SK-N-SH treated with all-trans-retinoic acid at 6 μM for 48 hours (cell line): Measurements from ENCODE around the gene DNMBP.

Source experiments
- ATAC-seq: fragments of 200-7000 bp; cut with Tn5 transposase; 3 replicates; pipeline ENCODE4 v1.9.1; 2020; ENCODE audit warnings: mild to moderate bottlenecking, moderate library complexity
- ARNTL ChIP-seq: fragments of 450-650 bp; formaldehyde crosslinking; IDR thresholded peaks from 2 replicates; pipeline ENCODE4 v1.5.0; 2020; ENCODE audit warnings: low read depth, mild to moderate bottlenecking, moderate library complexity, borderline replicate concordance
- BACH2 ChIP-seq: fragments of 250-450 bp; sonication (Bioruptor Pico); IDR thresholded peaks from 2 replicates; pipeline ENCODE4 v1.9.0; 2021; ENCODE audit warnings: mild to moderate bottlenecking, borderline replicate concordance
- CREB5 ChIP-seq: fragments of 250-450 bp; sonication (Bioruptor Pico); IDR thresholded peaks from 2 replicates; pipeline ENCODE4 v1.5.1; 2020; ENCODE audit warnings: low read depth, mild to moderate bottlenecking, moderate library complexity
- CSDC2 ChIP-seq: fragments of 250-450 bp; sonication (Bioruptor Pico); IDR thresholded peaks from 2 replicates; pipeline ENCODE4 v1.5.0; 2020; ENCODE audit warnings: mild to moderate bottlenecking, moderate library complexity
- CSRNP3 ChIP-seq: fragments of 250-450 bp; sonication (Bioruptor Pico); IDR thresholded peaks from 2 replicates; pipeline ENCODE4 v1.5.1; 2021; ENCODE audit warnings: mild to moderate bottlenecking, moderate library complexity
- ESRRG ChIP-seq: fragments of 250-450 bp; sonication (Bioruptor Pico); IDR thresholded peaks from 2 replicates; pipeline ENCODE4 v1.6.1; 2021; ENCODE audit warnings: mild to moderate bottlenecking
- GLIS3 ChIP-seq: fragments of 250-450 bp; sonication (Bioruptor Pico); IDR thresholded peaks from 2 replicates; pipeline ENCODE4 v1.5.0; 2020; ENCODE audit warnings: mild to moderate bottlenecking, moderate library complexity
- ISL1 ChIP-seq: fragments of 250-450 bp; sonication (Bioruptor Pico); IDR thresholded peaks from 2 replicates; pipeline ENCODE4 v2.1.2; 2022; ENCODE audit warnings: mild to moderate bottlenecking, moderate library complexity
- OSR1 ChIP-seq: fragments of 250-450 bp; sonication (Bioruptor Pico); IDR thresholded peaks from 2 replicates; pipeline ENCODE4 v1.8.0; 2022; ENCODE audit warnings: moderate library complexity, mild to moderate bottlenecking, inconsistent platforms
- PATZ1 ChIP-seq: fragments of 250-450 bp; sonication (Bioruptor Pico); IDR thresholded peaks from 2 replicates; pipeline ENCODE4 v1.8.0; 2020; ENCODE audit warnings: mild to moderate bottlenecking, moderate library complexity, borderline replicate concordance
- POU6F1 ChIP-seq: fragments of 250-450 bp; sonication (Bioruptor Pico); IDR thresholded peaks from 2 replicates; pipeline ENCODE4 v1.8.0; 2021; ENCODE audit warnings: low read depth, mild to moderate bottlenecking, moderate library complexity, borderline replicate concordance
- PPARA ChIP-seq: fragments of 250-450 bp; sonication (Bioruptor Pico); IDR thresholded peaks from 2 replicates; pipeline ENCODE4 v1.5.0; 2020; ENCODE audit warnings: mild to moderate bottlenecking, borderline replicate concordance
- RARB ChIP-seq: fragments of 250-450 bp; sonication (Bioruptor Pico); IDR thresholded peaks from 2 replicates; pipeline ENCODE4 v1.8.0; 2021; ENCODE audit warnings: mild to moderate bottlenecking, moderate library complexity
- SNAI2 ChIP-seq: fragments of 250-450 bp; sonication (Bioruptor Pico); IDR thresholded peaks from 2 replicates; pipeline ENCODE4 v1.5.0; 2020; ENCODE audit warnings: mild to moderate bottlenecking, moderate library complexity
- TCF4 ChIP-seq: fragments of 250-450 bp; sonication (Bioruptor Pico); IDR thresholded peaks from 2 replicates; pipeline ENCODE4 v1.8.0; 2021; ENCODE audit warnings: mild to moderate bottlenecking, moderate library complexity, borderline replicate concordance
- TOX ChIP-seq: fragments of 250-450 bp; sonication (Bioruptor Pico); IDR thresholded peaks from 2 replicates; pipeline ENCODE4 v1.8.0; 2021; ENCODE audit warnings: mild to moderate bottlenecking, moderate library complexity, borderline replicate concordance
- TSHZ2 ChIP-seq: fragments of 250-450 bp; sonication (Bioruptor Pico); IDR thresholded peaks from 2 replicates; pipeline ENCODE4 v1.5.0; 2020; ENCODE audit warnings: mild to moderate bottlenecking, moderate library complexity
- ZC3H10 ChIP-seq: fragments of 250-450 bp; sonication (Bioruptor Pico); IDR thresholded peaks from 2 replicates; pipeline ENCODE4 v1.5.1; 2021; ENCODE audit warnings: mild to moderate bottlenecking, moderate library complexity
- ZFP3 ChIP-seq: fragments of 250-450 bp; sonication (Bioruptor Pico); IDR thresholded peaks from 2 replicates; pipeline ENCODE4 v1.5.0; 2020; ENCODE audit warnings: mild to moderate bottlenecking, moderate library complexity
- ZFP30 ChIP-seq: fragments of 450-650 bp; formaldehyde crosslinking; IDR thresholded peaks from 2 replicates; pipeline ENCODE4 v1.5.0; 2022; ENCODE audit warnings: mild to moderate bottlenecking, moderate library complexity
- ZNF565 ChIP-seq: fragments of 450-650 bp; formaldehyde crosslinking; conservative IDR thresholded peaks from 2 replicates; pipeline ENCODE4 v1.5.0; 2020; ENCODE audit warnings: low read depth, mild to moderate bottlenecking, moderate library complexity
- ZNF70 ChIP-seq: fragments of 450-650 bp; formaldehyde crosslinking; IDR thresholded peaks from 2 replicates; pipeline ENCODE4 v1.5.0; 2020; ENCODE audit warnings: mild to moderate bottlenecking, moderate library complexity

The DNMBP gene

GRCh38 chr10:99981581-99982199 is 28.1 kb downstream of the DNMBP start:
- ATAC-seq, result no peak
- no peak for TF ChIP-seq OSR1 (CRISPR knock-in tag)
- TF ChIP-seq CSRNP3 (CRISPR knock-in tag), result no peak
- TF ChIP-seq CSDC2 (CRISPR knock-in tag), result no peak
- TF ChIP-seq GLIS3 (CRISPR knock-in tag), result no peak
- no peak for TF ChIP-seq PATZ1 (CRISPR knock-in tag)
- no peak for TF ChIP-seq TSHZ2 (CRISPR knock-in tag)
- no peak for TF ChIP-seq ESRRG (CRISPR knock-in tag)
- TF ChIP-seq ARNTL (CRISPR knock-in tag), result no peak
- no peak for TF ChIP-seq ZC3H10 (CRISPR knock-in tag)
- no peak for TF ChIP-seq RARB (CRISPR knock-in tag)
- no peak for TF ChIP-seq POU6F1 (CRISPR knock-in tag)
- TF ChIP-seq ZFP30 (CRISPR knock-in tag), result no peak
- TF ChIP-seq ISL1 (CRISPR knock-in tag), result no peak
- TF ChIP-seq ZNF565 (CRISPR knock-in tag), result no peak
- TF ChIP-seq ZNF70 (CRISPR knock-in tag), result no peak
- TF ChIP-seq SNAI2, result no peak
- no peak for TF ChIP-seq BACH2 (CRISPR knock-in tag)
- TF ChIP-seq TCF4 (CRISPR knock-in tag), result no peak
- TF ChIP-seq CREB5 (CRISPR knock-in tag), result no peak
- TF ChIP-seq TOX (CRISPR knock-in tag), result no peak

- ATAC-seq, result no peak
- TF ChIP-seq CSDC2 (CRISPR knock-in tag) (no peak), RARB (CRISPR knock-in tag) (no peak), PPARA (CRISPR knock-in tag) (no peak), ZNF70 (CRISPR knock-in tag) (no peak), ZFP3 (CRISPR knock-in tag) (no peak)
Measured at GRCh38 chr10:99979066-99979685, 30.6 kb downstream of the DNMBP start.
